ENCODE data around the gene CTIF.

Gene CTIF

GRCh38 chr18:48619016-48619415 is 80.2 kb downstream of the CTIF start:
- Mint-ChIP-seq H3K4me1 (ENCODE audit: low read depth) (no peaks in the 10 kb centered on the region), H3K9me3 (no peaks in the 10 kb centered on the region), H3K27me3 (no peaks in the 10 kb centered on the region), H3K27ac (no peak overlapping the region), H3K4me3 (no peak overlapping the region), H3K36me3 (ENCODE audit: low read depth) (no peaks in the 10 kb centered on the region)

- H3K27ac Mint-ChIP-seq, result no peak overlapping the region
- H3K27me3 Mint-ChIP-seq, result no peaks in the 10 kb centered on the region
- no peak overlapping the region for H3K4me3 Mint-ChIP-seq
- no peaks in the 10 kb centered on the region for H3K4me1 Mint-ChIP-seq (ENCODE audit: low read depth)
- H3K9me3 Mint-ChIP-seq, result no peaks in the 10 kb centered on the region
- no peaks in the 10 kb centered on the region for H3K36me3 Mint-ChIP-seq (ENCODE audit: low read depth)
Observed at GRCh38 chr18:48619501-48619900, 80.7 kb downstream of the CTIF start.

GRCh38 chr18:48620071-48620470 is 81.2 kb downstream of the CTIF start:
- H3K27ac Mint-ChIP-seq, result no peak overlapping the region
- no peaks in the 10 kb centered on the region for H3K9me3 Mint-ChIP-seq
- H3K27me3 Mint-ChIP-seq, result no peaks in the 10 kb centered on the region
- H3K4me1 Mint-ChIP-seq (ENCODE audit: low read depth), result no peaks in the 10 kb centered on the region
- H3K4me3 Mint-ChIP-seq, result no peak overlapping the region
- no peaks in the 10 kb centered on the region for H3K36me3 Mint-ChIP-seq (ENCODE audit: low read depth)

GRCh38 chr18:48621240-48621639 is 82.4 kb downstream of the CTIF start:
- no peaks in the 10 kb centered on the region for H3K4me1 Mint-ChIP-seq (ENCODE audit: low read depth)
- no peaks in the 10 kb centered on the region for H3K27me3 Mint-ChIP-seq
- H3K36me3 Mint-ChIP-seq (ENCODE audit: low read depth), result no peaks in the 10 kb centered on the region
- no peaks in the 10 kb centered on the region for H3K9me3 Mint-ChIP-seq
- H3K27ac Mint-ChIP-seq, result no peak overlapping the region
- no peak overlapping the region for H3K4me3 Mint-ChIP-seq

- H3K27me3 Mint-ChIP-seq, result no peaks in the 10 kb centered on the region
- H3K4me3 Mint-ChIP-seq, result no peak overlapping the region
- no peaks in the 10 kb centered on the region for H3K4me1 Mint-ChIP-seq (ENCODE audit: low read depth)
- H3K9me3 Mint-ChIP-seq, result no peaks in the 10 kb centered on the region
- H3K27ac Mint-ChIP-seq, result no peak overlapping the region
- no peaks in the 10 kb centered on the region for H3K36me3 Mint-ChIP-seq (ENCODE audit: low read depth)
Observed at GRCh38 chr18:48621815-48622555, 83.2 kb downstream of the CTIF start.

- Mint-ChIP-seq H3K27ac (no peak overlapping the region), H3K9me3 (no peaks in the 10 kb centered on the region)
Observed at GRCh38 chr18:48622911-48623431, 84.1 kb downstream of the CTIF start.

GRCh38 chr18:48623468-48624235 is 84.8 kb downstream of the CTIF start:
- no peaks in the 10 kb centered on the region for H3K9me3 Mint-ChIP-seq
- no peaks in the 10 kb centered on the region for H3K36me3 Mint-ChIP-seq (ENCODE audit: low read depth)
- H3K4me1 Mint-ChIP-seq (ENCODE audit: low read depth), result no peaks in the 10 kb centered on the region
- no peak overlapping the region for H3K27ac Mint-ChIP-seq
- H3K27me3 Mint-ChIP-seq, result no peaks in the 10 kb centered on the region
- H3K4me3 Mint-ChIP-seq, result no peak overlapping the region

More at GRCh38 chr18:48622911-48623431, 84.1 kb downstream of the CTIF start:
- no peaks in the 10 kb centered on the region for H3K36me3 Mint-ChIP-seq (ENCODE audit: low read depth)
- H3K27me3 Mint-ChIP-seq, result no peaks in the 10 kb centered on the region
- no peak overlapping the region for H3K4me3 Mint-ChIP-seq
- no peaks in the 10 kb centered on the region for H3K4me1 Mint-ChIP-seq (ENCODE audit: low read depth)

- H3K27me3 Mint-ChIP-seq, result no peaks in the 10 kb centered on the region
- no peak overlapping the region for H3K27ac Mint-ChIP-seq
- H3K9me3 Mint-ChIP-seq, result no peaks in the 10 kb centered on the region
- no peak overlapping the region for H3K4me3 Mint-ChIP-seq
- H3K4me1 Mint-ChIP-seq (ENCODE audit: low read depth), result no peaks in the 10 kb centered on the region
- H3K36me3 Mint-ChIP-seq (ENCODE audit: low read depth), result no peaks in the 10 kb centered on the region
Observed at GRCh38 chr18:48624856-48625255, 86.0 kb downstream of the CTIF start.

GRCh38 chr18:48627216-48627615 is 88.4 kb downstream of the CTIF start:
- Mint-ChIP-seq H3K36me3 (ENCODE audit: low read depth) (no peaks in the 10 kb centered on the region), H3K27ac (no peak overlapping the region), H3K9me3 (no peaks in the 10 kb centered on the region), H3K27me3 (no peaks in the 10 kb centered on the region), H3K4me1 (ENCODE audit: low read depth) (no peaks in the 10 kb centered on the region), H3K4me3 (no peak overlapping the region)

- H3K9me3 Mint-ChIP-seq, result no peaks in the 10 kb centered on the region
- no peaks in the 10 kb centered on the region for H3K4me1 Mint-ChIP-seq (ENCODE audit: low read depth)
- H3K27me3 Mint-ChIP-seq, result no peaks in the 10 kb centered on the region
- no peaks in the 10 kb centered on the region for H3K36me3 Mint-ChIP-seq (ENCODE audit: low read depth)
- H3K27ac Mint-ChIP-seq, result no peak overlapping the region
- H3K4me3 Mint-ChIP-seq, result no peak overlapping the region
Observed at GRCh38 chr18:48629730-48630324, 91.0 kb downstream of the CTIF start.

GRCh38 chr18:48631851-48632250 is 93.0 kb downstream of the CTIF start:
- no peaks in the 10 kb centered on the region for H3K27me3 Mint-ChIP-seq
- H3K4me3 Mint-ChIP-seq, result no peak overlapping the region
- H3K9me3 Mint-ChIP-seq, result no peaks in the 10 kb centered on the region
- no peaks in the 10 kb centered on the region for H3K4me1 Mint-ChIP-seq (ENCODE audit: low read depth)
- H3K27ac Mint-ChIP-seq, result no peak overlapping the region
- H3K36me3 Mint-ChIP-seq (ENCODE audit: low read depth), result no peaks in the 10 kb centered on the region

GRCh38 chr18:48632676-48633257 is 93.9 kb downstream of the CTIF start:
- H3K27ac Mint-ChIP-seq, result no peak overlapping the region
- no peak overlapping the region for H3K4me3 Mint-ChIP-seq
- H3K9me3 Mint-ChIP-seq, result no peaks in the 10 kb centered on the region
- no peaks in the 10 kb centered on the region for H3K27me3 Mint-ChIP-seq
- no peaks in the 10 kb centered on the region for H3K4me1 Mint-ChIP-seq (ENCODE audit: low read depth)
- H3K36me3 Mint-ChIP-seq (ENCODE audit: low read depth), result no peaks in the 10 kb centered on the region

GRCh38 chr18:48634491-48634890 is 95.7 kb downstream of the CTIF start:
- Mint-ChIP-seq H3K36me3 (ENCODE audit: low read depth) (no peaks in the 10 kb centered on the region), H3K27me3 (no peaks in the 10 kb centered on the region), H3K9me3 (no peaks in the 10 kb centered on the region), H3K4me1 (ENCODE audit: low read depth) (no peaks in the 10 kb centered on the region), H3K4me3 (no peak overlapping the region), H3K27ac (no peak overlapping the region)

GRCh38 chr18:48634975-48635374 is 96.1 kb downstream of the CTIF start:
- Mint-ChIP-seq H3K27me3 (no peaks in the 10 kb centered on the region), H3K4me3 (no peak overlapping the region), H3K4me1 (ENCODE audit: low read depth) (no peaks in the 10 kb centered on the region), H3K27ac (no peak overlapping the region), H3K36me3 (ENCODE audit: low read depth) (no peaks in the 10 kb centered on the region), H3K9me3 (no peaks in the 10 kb centered on the region)

GRCh38 chr18:48635806-48636205 is 97.0 kb downstream of the CTIF start:
- Mint-ChIP-seq H3K27ac (no peak overlapping the region), H3K27me3 (no peaks in the 10 kb centered on the region), H3K9me3 (no peaks in the 10 kb centered on the region), H3K36me3 (ENCODE audit: low read depth) (no peaks in the 10 kb centered on the region), H3K4me3 (no peak overlapping the region), H3K4me1 (ENCODE audit: low read depth) (no peaks in the 10 kb centered on the region)

All from stimulated activated naive CD8-positive, alpha-beta T cell treated with anti-CD3 and anti-CD28 coated beads, Interleukin-15, Interleukin-2, amounts not matched to agents 100 ng/mL and 50 ng/mL, for 24 hours (primary cell).